Osteoblast (primary cell): Measurements from ENCODE around the gene MTMR10. TPM values are rescaled to one million over a fixed set of nuclear protein-coding genes. Genes with fewer than 3 reads are reported as not detected.

Experiments
- DNase-seq: peaks from one replicate; pipeline ENCODE4 v3.0.0; 2011; ENCODE audit warnings: low spot score, mixed read lengths; ENCODE audit not compliant: insufficient read length; ENCODE audit errors: missing footprints
- H2AFZ ChIP-seq: 2 replicates; pipeline ENCODE4 v1.6.0; 2011; ENCODE audit warnings: mild to moderate bottlenecking, low read length
- H3K27ac ChIP-seq: 2 replicates; pipeline ENCODE4 v1.5.1; 2011; ENCODE audit warnings: mild to moderate bottlenecking, low read depth, low read length, moderate library complexity
- H3K27me3 ChIP-seq: 2 replicates; pipeline ENCODE4 v1.6.0; 2012; ENCODE audit warnings: mild to moderate bottlenecking, control low read depth, inconsistent platforms, low read length, moderate library complexity; ENCODE audit not compliant: insufficient read depth
- H3K36me3 ChIP-seq: 2 replicates; pipeline ENCODE4 v1.5.1; 2011; ENCODE audit warnings: mild to moderate bottlenecking, low read length, control low read depth, moderate library complexity; ENCODE audit not compliant: insufficient read depth
- H3K4me1 ChIP-seq: 2 replicates; pipeline ENCODE4 v1.5.1; 2011; ENCODE audit warnings: mild to moderate bottlenecking, low read length, control low read depth, moderate library complexity; ENCODE audit not compliant: insufficient read depth
- H3K4me2 ChIP-seq: 2 replicates; pipeline ENCODE4 v1.6.0; 2011; ENCODE audit warnings: mild to moderate bottlenecking, low read length; ENCODE audit not compliant: insufficient read depth
- H3K4me3 ChIP-seq: fragments of 200-600 bp; sonication (generic); 3 replicates; pipeline ENCODE4 v1.5.1; 2012; ENCODE audit warnings: mild to moderate bottlenecking, low read length, inconsistent platforms; ENCODE audit not compliant: insufficient read depth
- H3K79me2 ChIP-seq: 2 replicates; pipeline ENCODE4 v1.6.0; 2012; ENCODE audit warnings: mild to moderate bottlenecking, low read length, control low read depth, inconsistent platforms; ENCODE audit not compliant: insufficient read depth
- H3K9me3 ChIP-seq: 2 replicates; pipeline ENCODE4 v1.5.1; 2011; ENCODE audit warnings: low read depth, low read length, control low read depth
- H4K20me1 ChIP-seq: 2 replicates; pipeline ENCODE4 v1.6.0; 2012; ENCODE audit warnings: mild to moderate bottlenecking, low read length, control low read depth; ENCODE audit not compliant: insufficient read depth
- CTCF ChIP-seq: IDR thresholded peaks from 2 replicates; pipeline ENCODE4 v1.5.1; 2011; ENCODE audit warnings: mild to moderate bottlenecking, low read depth, low read length, moderate library complexity; ENCODE audit errors: extremely low read depth
- small RNA-seq: library from RNA; depleted of rRNA; stranded (forward); fragments of <200 nt; gene quantifications from one replicate; pipeline ENCODE3, GENCODE V24; 2012
- total RNA-seq: library from RNA; depleted of rRNA; stranded (reverse); fragments of >200 nt; gene quantifications from 2 replicates; pipeline ENCODE4 v1.2.3, GENCODE V29; 2012

MTMR10 gene
- total RNA-seq, 1 donor = 17.4 TPM

GRCh38 chr15:30895461-30896210 lies 95.8 kb downstream of the MTMR10 start:
- no peaks in the 10 kb centered on the region for H3K9me3 ChIP-seq
- no peak overlapping the region for H2AFZ ChIP-seq
- H3K4me2 ChIP-seq = no peak overlapping the region

DNA sequence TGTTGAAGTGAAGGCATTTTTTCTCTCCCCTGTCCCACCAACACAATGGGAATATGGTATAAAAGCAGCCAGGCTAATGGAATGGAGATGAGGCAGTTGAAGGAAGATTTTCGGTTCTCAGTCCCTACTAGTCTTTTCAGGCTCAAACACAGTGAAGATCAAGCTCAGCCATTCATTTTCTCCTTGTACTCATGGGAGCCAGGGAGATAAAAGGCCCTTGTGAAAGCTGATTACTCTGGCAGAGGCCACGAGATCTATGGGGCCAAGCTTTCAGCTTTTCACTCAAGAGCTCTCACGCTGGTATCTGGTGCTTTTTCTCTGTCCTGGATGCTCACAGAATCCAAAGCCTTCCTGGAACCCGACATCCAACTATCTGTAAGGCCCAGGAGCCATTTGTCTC lies 102.2 kb downstream of the MTMR10 start:
- Histone ChIP-seq H3K4me2 (no peak overlapping the region), H2AFZ (no peak overlapping the region), H3K27ac (no peak overlapping the region), H3K4me1 (no peaks in the 10 kb centered on the region), H3K79me2 (no peaks in the 10 kb centered on the region), H3K4me3 (no peak overlapping the region), H4K20me1 (no peaks in the 10 kb centered on the region), H3K9me3 (no peaks in the 10 kb centered on the region), H3K36me3 (no peaks in the 10 kb centered on the region), H3K27me3 (no peaks in the 10 kb centered on the region)
- DNase-seq = no peak
- no peak for TF ChIP-seq CTCF

More at GRCh38 chr15:30895461-30896210, 95.8 kb downstream of the MTMR10 start:
- no peaks in the 10 kb centered on the region for H4K20me1 ChIP-seq
- no peak overlapping the region for H3K4me3 ChIP-seq
- TF ChIP-seq CTCF = no peak
- H3K36me3 ChIP-seq = no peaks in the 10 kb centered on the region
- no peaks in the 10 kb centered on the region for H3K27me3 ChIP-seq
- no peak for DNase-seq
- H3K27ac ChIP-seq = no peak overlapping the region
- peaks cover 3% of the 10 kb centered on the region for H3K4me1 ChIP-seq
- H3K79me2 ChIP-seq = no peaks in the 10 kb centered on the region

Small RNA genes lying within 50 kb of the gene (small RNA-seq; reads per million reads assigned to genes)
- gene RNU6-466P = not detected

Other genes starting within 250 kb of the MTMR10 start
- 15.3 and 16.3 TPM in 2 replicates for gene FAN1, start 87.7 kb downstream of the MTMR10 start, total RNA-seq
- under 0.01 TPM in 1 of 2 replicates, not detected in the other for gene TRPM1, start 110.1 kb upstream of the MTMR10 start, total RNA-seq